HG03280 (cell line): ENCODE measurements around the gene WDR27.
"Not testable (repeated sequence)": the region's sequence is repeated elsewhere in the genome, so short reads cannot be mapped to it uniquely, and the experiment has no call there.

Source experiments
- ATAC-seq: cut with Tn5 transposase; IDR thresholded peaks from one replicate; pipeline ENCODE4 v1.9.1; 2021; ENCODE audit warnings: mild to moderate bottlenecking, moderate library complexity; ENCODE audit not compliant: unreplicated experiment

WDR27 gene

DNA sequence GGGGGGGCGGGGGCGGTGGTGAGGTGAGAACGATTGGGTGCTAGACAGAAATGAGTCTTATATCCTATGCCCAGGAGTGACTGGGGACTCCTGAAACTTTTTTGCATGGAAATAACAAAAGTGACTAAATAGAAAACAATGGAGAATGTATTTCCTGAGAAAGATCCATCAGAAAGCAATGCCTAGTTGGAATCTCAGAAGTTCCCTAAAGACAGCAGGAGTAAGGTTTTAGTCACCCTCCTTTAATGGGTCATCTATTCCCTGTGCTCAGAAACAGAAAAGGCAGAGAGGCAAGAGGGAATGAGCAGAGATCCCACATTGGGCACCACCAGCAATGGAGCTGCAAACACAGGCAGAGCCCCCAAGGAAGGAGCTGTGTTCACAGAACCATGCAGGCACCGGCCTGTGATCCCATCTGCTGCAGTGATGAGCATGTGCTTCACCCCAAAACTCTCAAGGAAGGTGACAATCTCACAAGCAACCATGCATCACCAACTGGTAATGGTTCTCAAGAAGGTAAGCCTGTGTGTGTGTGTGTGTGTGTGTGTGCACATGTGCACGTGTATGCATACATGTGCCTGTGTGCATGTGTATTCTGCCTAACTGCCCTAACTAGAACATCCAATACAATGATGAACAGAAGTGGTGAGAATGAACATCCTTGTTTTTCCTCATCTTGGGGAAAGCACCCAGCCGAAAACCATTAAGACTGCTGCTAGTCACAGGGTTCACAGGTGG is 168.4 kb downstream of the WDR27 start:
- no peak for ATAC-seq

DNA sequence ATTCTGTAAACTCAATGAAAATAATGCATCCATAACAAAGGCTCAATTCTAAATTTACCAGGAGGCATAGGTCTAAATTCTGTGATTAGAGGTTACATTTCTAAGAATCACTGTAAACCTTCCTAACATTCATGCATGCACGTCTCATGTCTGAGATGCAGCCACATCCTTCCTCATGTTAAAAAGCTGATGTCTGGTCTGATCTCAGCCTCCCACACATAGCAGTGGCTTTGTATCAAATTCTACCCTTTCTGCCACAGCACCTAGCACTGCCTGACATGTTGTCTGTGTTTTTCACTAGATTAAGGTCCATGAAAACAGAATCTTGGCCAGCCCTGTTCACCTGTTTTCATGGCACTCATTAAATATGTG is 171.1 kb downstream of the WDR27 start:
- no peak for ATAC-seq

GRCh38 chr6:169529931-169530751 is 171.7 kb downstream of the WDR27 start:
- ATAC-seq, result no peak

GRCh38 chr6:169528755-169529154 is 173.1 kb downstream of the WDR27 start:
- no peak for ATAC-seq

GRCh38 chr6:169527306-169527705 is 174.5 kb downstream of the WDR27 start:
- no peak for ATAC-seq

DNA sequence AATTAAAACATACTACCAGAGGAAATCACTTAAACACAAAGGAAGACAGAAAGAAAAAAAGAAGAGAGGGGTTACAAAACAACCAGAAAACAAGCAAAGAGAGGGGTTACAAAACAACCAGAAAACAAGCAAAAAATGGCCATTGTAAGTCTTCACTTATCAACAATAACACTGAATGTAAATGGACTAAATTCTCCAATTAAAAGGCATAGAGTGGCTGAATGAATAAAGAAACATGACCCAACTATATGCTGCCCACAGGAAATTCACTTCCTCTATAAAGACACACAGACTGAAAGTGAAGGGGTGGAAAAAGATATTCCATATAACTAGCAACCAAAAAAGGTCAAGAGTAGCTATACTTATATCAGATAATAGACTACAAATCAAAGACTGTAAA is 180.0 kb downstream of the WDR27 start:
- ATAC-seq, result no peak

DNA sequence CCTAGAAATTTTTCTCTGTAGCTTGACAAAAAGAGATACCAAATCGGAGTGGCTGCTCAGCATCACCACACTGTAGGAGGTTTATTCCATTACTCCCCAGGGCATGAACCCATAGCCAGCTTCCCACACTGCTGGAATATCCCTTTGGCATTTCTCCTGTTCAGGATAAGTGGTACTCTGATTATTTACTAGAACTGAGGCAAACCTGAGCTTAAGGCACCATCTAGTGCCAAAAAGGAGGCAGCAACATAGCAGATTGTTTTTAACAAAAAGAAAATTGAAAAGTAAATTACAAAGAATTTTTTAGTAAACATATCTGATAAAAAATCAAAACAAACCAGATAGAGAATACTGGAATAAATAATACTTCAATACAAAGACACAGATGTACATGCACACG is 181.7 kb downstream of the WDR27 start:
- ATAC-seq, result no peak

DNA sequence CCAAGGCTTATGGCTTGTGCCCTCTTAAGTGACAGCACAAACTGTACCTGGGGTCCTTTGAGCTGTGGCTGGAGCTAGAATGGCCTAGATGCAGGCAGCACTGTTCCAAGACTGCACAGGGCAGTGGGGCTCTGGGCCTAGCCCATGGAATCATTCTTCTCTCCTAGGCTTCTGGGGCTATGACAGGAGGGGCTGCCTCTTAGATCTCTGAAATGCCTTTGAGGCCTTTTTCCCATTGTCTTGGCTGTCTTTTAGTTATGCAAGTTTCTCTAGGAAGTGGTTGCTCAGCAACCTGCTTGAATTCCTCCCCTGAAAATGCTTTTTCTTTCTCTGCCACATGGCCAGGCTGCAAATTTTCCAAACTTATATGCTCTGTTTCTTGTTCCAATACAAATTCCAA is 183.4 kb downstream of the WDR27 start:
- no peak for ATAC-seq

DNA sequence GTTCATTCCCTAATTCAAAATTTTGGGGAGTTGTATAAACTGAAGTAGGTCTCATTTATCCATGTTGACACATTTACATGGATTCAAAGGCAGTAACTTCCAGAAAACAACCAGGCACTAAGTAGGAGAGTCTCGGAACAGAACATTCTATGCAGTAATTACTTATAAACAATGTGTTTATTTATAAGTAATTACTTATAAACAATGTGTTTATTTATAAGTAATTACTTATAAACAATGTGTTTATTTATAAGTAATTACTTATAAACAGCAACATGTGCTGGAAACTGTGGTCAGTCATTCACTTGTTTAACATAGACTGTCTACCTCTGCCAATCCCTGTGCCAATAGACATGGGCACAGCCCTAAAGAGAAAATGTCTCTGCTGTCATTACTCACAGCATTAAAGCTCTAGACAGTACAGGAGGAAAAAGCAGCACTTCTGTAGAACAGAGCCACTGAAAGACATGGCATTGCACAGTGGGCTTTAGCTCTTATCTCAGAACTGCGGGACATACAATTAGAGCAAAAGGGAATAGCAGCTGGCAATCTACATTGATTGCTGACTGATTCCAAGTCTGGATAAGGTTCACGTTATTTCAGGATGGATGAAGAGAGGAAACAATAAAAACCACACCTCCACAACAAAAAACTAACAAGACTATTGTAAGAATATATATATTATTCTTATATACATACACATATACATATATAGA is 188.2 kb downstream of the WDR27 start:
- no peak for ATAC-seq

GRCh38 chr6:169511785-169512184 is 190.0 kb downstream of the WDR27 start:
- not testable (repeated sequence) for ATAC-seq

DNA sequence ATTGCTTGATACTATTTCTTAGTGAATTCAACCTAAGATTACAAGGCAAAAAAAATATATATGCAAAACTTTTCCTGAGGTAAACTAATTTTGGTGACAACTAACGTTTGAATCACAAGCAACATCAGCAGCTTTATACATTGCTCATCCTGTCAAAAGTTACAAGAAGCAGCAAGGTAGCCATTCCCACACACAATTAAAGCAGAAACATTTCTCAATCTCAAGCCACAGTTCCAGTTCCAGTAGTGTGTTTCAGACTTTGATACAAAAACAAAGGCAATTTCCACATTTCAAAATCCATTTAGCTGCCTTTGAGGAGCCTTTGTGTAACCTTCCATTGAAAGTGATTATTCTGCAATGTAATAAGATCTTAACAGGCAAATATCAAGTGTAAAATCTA is 191.0 kb downstream of the WDR27 start:
- no peak for ATAC-seq

DNA sequence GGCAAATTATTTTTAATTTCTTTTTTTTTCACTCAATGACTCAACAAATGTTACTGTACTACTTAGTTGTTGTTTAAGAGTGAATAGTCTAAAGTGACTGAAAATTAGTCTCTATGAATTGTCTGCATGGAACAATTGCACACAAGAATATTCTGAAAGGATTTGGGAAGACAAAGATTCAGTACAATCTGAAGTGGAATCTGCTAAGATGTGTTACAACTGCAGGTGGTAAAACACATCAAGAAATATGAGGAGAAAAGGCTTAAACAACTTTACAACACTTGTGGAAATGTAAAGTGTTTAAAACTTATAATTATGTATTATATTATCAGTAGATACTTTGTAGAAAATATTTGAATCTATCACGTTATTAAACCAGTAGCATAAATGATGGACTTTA is 193.4 kb downstream of the WDR27 start:
- no peak for ATAC-seq

- no peak for ATAC-seq
Measured at GRCh38 chr6:169503422-169504152, 198.2 kb downstream of the WDR27 start.

GRCh38 chr6:169502445-169502844 is 199.4 kb downstream of the WDR27 start:
- ATAC-seq, result no peak

GRCh38 chr6:169501777-169502313 is 200.0 kb downstream of the WDR27 start:
- no peak for ATAC-seq

DNA sequence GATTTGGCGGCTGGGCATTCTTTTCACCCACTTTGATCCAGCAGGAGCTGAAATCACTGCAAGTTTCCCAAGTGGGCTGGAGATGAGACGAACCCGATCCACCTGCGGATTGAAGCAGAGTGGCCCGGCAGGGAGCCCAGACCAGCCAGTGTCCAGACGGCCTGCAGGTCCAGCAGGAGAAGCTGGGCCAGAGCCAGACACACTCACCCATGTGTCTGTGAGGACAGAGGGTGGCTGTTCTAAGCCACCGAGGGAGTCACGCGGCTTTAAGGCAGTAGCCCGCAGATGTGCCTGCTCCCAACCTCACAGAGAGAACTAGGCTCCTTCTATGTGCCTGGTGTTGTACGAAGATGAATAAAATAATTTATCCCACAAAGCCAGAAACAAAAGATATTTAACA is 200.7 kb downstream of the WDR27 start:
- no peak for ATAC-seq

DNA sequence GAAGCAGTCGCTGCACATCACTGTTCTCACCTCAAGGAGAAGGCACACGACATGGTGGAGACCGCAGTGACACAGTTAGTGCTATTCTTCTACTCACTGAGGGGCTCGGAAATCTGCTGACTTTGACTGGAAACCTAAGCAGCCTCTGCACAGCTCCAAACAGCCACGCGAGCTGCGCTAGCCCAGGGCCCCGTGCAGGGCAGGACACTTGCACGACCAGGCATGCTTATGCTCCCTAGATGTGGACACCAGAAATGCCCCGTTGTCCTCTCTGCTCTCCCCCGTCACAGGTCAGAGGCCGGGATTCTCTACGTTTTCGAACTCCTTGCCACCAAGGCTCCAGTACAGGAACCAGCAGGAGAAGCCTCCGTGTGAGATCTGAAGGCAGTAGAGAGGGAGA is 201.1 kb downstream of the WDR27 start:
- ATAC-seq, result no peak

- no peak for ATAC-seq
Measured at GRCh38 chr6:169499848-169500247, 202.0 kb downstream of the WDR27 start.

GRCh38 chr6:169498916-169499513 is 202.8 kb downstream of the WDR27 start:
- ATAC-seq, result no peak

DNA sequence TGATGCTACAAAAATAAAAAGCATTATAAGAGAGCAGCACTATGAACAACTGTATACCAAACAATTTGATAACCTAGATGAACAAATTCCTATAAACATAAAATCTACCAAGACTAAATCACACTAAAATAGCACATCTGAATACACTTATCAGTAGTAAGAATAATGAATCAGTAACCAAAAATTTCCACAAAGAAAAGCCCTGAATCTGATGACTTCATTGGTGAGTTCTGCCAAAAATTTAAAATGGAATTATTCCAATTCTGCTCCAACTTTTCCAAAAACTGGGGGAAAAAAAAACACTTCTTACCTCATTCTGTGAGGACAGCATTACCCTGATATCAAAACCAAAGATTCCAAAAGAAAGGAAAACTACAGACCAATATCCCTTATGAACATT is 206.2 kb downstream of the WDR27 start:
- ATAC-seq, result no peak
